HG03565 (cell line): ENCODE measurements around the gene ATP2B2.

ENCODE experiments used
- ATAC-seq: cut with Tn5 transposase; IDR thresholded peaks from one replicate; pipeline ENCODE4 v1.9.1; 2021; ENCODE audit warnings: mild to moderate bottlenecking, moderate library complexity; ENCODE audit not compliant: unreplicated experiment

Gene ATP2B2

DNA sequence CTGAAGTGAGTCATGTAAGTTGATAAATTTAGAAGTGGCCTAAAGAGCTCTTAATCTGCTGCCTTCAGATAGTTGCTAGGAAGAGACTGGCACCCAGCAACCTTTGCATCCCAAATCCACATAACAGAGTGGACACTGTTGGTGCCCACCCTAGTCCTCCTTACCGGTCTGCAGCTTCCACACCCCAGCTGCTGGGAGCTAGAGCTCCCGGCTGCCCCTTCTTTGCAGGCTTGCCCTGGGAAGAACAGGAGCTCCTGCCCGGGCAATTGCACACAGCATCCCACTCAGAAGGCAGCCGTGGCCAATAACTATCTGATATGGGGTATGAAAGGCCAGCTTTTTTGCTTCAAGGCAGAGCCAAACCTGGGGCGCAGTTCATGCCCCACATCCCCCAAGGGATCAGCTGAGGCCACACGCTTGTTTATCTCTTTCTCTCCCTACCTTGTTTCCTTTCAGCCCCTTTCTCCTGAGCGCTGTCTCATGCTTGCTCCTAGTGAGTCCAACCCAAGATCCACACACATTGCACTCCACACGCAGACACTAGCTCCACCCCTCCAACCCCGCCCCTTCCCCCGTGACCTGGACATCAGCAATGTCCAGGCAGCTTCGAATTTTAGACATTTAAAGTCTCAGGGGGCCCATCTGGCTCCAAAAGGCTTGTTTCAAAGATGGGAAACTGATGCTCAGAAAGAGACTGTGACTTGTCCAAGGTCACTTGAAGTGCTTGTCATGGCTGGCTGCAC is 9.1 kb downstream of the ATP2B2 start:
- no peak for ATAC-seq

DNA sequence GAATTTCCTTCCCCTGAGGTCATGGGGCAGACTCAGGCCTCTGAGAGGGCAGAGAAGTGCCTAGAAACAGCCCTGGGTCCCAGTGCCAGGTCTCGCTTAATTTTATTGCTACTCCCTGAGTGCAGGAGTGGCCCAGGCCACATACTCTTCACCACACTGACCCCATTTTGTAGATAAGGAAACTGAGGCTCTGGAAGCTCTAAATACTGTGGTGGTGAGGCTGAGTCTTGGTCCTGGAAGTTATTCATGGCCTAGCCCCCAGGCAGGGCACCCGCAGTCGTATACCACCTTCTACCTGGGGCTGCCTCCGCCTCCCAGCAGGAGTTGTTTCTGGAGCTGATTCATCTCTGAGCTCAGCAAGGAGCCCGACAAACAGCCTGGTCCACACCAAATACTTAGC is 9.8 kb downstream of the ATP2B2 start:
- no peak for ATAC-seq

DNA sequence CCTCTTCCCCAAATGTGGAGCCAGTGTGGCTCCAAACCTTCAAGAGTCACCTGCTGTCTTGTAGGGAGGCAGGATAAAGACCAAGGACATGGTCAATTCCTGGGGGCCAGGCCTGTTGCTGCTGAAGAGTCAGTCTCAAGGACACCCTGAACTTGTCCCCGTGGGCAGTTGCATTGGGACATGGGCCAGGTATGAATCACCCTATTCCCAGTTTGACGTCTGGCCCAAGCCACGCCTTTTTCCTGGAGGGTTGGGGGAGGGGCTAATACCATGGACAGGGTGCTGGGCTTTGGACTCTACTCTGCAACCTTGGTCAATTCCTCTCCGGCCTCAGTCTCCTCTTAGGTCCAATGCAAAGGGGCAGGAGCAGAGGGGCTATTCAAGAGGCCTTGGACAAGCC is 10.4 kb downstream of the ATP2B2 start:
- ATAC-seq, result no peak

DNA sequence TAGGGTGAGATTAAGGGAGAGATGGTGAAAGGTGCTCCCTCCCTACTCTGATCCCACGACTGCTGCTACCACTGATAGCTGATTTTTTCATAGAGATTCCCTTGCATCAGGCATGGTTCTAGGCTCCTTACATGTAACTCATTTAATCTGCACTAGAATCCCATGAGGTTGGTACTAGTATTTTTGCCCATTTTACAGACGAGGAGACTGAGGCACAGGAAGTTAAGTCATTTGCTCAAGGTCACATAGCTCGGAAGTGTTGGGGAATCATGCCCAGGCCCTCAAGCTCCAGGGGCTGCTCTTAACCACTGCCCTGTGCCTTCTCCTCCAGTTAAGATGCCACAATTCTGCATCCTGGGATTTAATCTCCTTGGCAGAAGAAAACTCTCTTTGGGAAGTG is 11.2 kb downstream of the ATP2B2 start:
- no peak for ATAC-seq

DNA sequence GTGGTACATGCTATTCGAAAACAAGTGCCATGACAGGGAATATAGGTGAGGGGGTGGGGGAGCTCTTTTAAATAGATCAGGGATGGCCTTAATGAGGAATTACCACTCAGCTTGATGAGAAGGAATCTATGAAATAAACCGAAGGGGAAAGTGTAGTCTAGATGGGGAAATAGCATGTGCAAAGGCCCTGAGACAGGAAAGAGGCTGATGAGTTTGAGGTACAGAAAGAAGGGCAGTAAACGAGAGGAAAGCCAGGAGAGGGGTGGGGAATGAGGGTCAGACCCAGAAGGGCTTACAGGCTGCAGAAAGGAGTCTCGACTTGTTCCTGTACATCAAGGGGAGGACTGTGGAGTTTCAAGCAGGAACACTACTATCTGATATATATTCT is 12.2 kb downstream of the ATP2B2 start:
- no peak for ATAC-seq

DNA sequence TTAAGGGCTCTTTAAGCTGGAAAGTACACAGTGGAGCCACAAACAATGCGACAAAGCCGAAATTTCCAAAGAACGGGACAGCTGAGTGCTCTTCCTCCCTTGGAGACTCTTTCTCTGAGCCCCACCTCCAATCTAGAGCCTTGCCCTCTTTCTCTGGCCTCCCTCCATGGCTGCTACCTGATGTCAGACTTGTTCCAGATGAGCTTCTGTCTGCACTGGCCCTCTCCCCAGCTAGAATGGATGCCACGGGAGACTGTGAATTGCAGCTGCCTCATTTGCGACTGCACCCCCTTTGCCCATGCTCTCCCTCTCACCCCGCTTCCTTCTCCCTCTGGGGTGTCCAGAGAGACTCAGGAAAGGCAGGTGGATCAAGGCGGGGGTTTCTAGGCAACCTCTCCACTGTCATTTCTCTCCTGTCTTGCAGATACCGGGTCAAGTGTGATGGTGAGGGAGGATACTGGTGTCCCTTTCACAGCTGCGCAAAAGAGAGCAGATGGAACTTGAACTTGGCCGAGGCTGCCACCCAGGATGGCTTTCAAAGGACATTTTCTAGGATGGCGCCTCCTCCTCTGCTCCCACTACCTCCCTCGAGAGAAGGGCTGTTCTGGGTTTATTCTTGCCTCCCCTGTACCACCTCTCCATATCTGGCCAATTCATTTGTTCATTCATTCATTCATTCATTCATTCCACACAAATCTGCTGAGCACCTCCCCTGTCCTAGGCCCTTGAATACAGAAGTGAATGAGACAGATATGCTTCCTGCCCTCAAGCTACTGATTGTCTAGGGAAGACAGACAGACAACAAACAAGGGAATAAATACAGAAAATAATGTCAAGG is 12.8 kb downstream of the ATP2B2 start:
- no peak for ATAC-seq

DNA sequence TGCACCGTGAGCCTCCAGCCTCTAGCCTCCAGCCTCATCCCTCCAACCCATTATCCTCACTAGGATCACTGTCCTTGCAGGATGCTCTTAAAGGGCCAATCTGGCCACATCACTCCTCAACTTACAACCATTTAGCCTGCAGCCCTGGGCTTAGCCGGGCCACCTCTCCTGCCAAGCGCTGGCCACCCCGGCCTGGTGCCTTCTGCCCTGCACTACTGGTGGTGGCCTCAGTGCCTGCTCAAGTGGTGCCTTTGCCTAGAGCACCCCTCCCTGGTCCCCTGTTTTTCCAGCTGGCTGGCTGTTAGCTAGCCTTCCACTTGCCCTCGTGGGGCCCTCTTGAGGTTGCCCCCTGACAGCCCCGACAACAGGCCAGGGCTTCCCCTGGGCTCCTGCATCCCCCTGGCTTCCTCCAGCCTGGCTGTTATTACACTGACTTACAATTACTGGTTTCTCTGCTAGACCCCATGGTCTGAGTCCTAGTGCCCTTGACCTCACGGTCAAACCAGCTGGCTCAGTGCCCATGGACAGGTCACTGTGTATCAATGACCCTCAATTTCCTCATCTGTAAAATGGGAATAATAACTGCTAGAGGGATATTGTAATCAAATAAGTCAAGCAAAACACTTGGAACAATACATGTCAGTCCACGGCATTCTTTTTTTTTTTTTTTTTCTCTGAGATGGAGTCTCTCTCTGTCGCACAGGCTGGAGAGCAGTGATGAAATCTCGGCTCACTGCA is 15.5 kb downstream of the ATP2B2 start:
- ATAC-seq, result no peak

DNA sequence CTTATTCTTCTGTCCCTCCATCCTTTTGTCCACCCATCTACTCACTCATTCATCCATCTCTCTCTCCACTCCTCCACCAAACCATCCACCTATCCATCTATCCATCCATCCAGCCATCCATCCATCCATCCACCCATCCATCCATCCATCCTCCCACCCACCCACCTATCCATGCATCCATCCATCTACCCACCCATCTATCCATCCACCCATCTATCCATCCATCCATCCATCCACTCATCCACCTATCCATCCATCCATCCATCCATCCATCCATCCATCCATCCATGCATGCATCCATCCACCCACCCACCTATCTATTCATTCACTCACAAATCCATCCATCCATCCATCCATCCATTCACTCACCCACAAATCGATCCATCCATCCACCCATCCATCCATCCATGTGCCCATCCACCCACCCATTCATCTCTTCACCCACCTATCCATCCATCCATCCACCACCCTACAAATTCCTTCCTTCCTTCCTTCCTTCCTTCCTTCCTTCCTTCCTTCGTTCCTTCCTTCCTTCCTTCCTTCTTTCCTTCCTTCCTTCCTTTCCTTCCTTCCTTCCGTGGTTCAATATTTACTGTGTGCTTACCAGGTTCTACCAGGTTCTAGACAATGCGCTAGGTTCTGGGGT is 17.3 kb downstream of the ATP2B2 start:
- ATAC-seq, result no peak

DNA sequence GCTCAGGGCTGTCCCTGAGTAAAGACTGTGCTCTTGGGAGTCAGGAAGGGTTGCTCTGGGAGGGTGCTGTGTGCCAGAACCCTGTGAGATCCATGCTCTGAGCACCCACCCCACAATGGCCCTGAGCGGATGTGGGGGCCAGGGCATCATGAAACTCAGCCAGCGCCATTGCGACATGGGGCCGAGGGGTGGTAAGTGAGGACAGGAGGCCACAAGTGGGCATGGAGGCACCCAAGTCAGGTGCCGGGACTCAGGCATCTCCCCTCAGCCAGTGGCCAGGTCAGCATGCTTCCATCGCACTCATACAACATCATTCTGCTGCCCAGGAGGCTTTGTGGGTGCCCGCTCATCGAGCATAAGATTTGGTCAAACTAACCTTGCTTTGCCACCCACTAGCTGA is 19.6 kb downstream of the ATP2B2 start:
- ATAC-seq, result no peak

DNA sequence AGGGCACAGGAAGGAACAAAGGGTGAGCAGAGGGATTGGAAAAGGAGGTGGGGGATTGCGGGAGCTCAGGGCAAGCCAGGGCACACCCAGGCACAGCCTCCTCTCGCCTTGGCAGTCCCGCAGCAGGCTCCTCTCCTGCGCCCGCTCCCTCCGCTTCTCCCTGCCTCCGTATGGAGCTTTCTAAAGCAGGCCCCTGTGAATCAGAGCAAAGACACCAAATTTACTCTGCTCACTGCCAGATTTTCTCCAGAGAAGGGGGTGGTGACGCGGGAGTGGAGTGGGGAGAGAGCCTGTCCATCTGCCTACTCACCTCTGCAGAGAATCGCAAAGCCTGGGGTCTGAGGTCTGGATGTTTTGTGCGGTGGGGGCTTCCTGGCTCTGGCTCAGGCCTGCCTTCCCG is 20.0 kb downstream of the ATP2B2 start:
- ATAC-seq, result no peak

DNA sequence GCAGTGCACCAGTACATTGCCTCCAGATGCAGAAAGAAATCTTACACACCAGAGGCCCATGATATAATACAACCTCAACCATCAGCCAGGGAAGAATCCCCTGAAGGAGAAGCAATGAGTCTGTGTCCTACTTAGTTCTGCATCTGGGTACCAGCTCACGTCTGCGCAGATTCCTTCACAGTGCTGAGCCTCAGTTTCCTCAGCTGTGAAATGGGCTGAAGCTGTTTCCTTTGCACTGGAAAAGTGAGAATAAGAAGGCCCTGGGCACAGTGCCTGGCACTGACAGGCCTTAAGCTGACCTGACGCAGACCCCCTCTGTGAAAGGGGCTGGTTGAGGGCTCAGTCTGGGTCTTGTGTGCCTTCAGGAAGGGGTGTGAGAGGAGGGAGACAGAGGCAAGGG is 20.7 kb downstream of the ATP2B2 start:
- ATAC-seq, result no peak

DNA sequence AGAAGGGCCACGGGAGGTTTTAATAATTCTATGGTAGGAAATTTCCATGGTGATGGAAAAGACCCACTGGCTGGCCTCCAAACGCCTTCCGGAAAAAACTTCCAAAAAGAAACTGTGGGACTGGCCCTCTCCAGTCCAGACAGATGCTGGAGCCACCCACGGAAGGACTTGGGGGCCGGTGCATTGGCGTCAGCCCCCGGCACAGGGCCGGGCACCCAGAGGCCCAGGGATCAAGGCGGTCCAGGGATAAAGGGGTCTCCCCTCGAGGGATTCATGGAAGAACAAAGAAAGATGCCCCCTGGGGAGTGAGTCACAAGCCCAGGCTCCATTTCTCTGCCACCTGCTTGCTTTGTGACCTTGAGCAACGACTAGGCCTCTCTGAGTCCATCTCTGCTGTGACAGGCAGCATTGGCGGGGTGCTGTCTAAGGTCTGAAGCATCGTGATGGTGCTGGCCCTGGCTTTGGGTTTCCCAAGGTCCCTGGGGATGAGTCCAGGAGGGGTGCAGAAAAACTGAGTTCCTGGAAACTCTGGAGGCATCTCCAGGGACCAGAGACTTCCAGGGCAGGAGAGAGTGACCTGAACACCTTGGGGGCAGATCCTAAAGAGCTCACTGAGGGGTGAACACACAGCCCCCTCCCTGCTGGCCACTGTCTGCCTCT is 21.6 kb downstream of the ATP2B2 start:
- no peak for ATAC-seq

DNA sequence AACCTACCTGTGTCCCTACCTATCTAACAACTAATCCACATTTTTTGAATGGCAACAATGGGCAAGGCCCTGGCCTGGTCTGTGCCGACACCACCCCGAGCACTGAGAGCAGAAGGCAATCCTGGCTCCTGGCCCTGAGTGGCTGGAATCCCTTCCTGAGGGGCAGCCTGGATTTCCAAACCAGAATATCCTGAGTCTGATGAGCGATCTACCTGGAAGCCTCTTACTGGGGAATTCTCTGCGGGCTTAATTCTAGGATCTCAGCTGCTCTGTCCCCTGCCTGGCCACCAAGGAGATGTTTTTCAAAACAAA is 22.1 kb downstream of the ATP2B2 start:
- no peak for ATAC-seq

DNA sequence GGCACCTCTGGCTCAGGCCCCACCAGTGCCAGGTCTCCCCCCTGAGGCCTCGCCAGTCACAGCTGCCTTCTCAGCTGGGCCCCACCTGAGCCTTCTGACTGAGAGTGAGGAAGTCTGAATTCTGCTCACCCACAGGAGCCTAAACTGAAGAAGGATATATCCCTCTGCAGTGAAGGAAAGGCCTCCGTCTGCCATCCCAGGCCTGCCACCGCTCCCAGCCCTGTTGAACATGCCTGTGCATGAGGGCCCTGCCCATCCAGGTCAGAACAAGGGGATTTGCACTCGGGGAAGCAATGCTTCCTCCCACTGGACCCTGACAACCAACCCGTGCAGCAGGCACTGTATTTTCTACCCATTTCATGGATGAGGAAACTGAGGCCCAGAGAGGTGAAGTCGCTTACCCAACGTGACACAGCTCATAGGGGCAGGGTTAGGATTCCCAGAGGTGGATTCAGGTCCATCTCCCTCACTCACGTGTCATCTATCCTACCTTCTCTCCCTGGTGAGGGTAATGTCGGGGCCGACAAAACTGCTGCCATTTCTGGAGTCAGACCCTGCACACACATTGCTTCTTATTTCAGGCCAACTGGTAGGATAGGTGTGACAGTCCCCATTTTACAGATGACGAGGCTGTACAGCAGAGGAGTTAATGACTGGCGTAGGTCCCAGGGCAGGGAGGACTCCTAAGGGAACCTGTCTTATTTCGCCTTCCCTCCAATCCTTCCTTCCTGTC is 22.6 kb downstream of the ATP2B2 start:
- no peak for ATAC-seq

DNA sequence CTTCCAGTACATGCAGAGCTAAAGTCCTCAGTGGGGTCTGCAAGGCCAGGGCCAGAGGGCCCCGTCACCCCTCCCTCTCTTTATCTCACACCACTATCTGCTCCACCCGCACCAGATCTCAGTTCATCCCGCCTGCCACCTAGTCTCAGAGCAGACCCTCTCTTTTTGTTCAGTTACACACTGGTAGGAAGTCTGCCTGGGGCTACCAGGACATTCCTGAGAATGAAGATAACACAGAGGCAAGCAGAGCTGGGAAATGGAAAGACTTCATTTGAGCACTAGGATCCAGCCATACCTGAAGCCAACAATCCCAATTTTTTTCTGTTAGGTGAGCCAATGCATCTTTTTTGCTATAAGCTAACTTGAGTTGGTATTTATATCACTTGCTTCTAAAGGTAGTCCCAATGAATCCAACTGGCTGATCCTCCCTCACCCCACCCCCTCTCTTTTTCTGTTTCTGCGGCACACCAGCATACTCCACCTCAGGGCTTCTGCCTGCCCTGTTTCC is 24.5 kb downstream of the ATP2B2 start:
- no peak for ATAC-seq

DNA sequence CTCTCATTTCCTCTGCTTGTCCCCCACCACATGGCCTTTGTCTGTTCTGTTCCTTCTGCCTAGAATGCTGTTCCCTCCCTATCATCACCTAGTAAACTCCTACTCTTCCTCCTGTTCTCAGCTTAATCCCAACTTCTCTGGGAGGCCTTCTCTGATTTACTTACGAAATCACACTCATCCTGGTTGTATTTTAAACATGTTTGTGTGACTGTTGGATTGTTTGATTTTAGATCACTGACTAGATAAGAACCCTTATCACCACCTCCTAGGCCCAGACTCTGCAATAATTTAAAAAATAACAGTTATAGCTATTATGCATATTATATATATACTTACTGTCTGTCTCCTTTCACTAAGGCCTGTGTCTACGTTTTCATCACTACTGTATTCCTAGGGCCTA is 26.1 kb downstream of the ATP2B2 start:
- no peak for ATAC-seq

DNA sequence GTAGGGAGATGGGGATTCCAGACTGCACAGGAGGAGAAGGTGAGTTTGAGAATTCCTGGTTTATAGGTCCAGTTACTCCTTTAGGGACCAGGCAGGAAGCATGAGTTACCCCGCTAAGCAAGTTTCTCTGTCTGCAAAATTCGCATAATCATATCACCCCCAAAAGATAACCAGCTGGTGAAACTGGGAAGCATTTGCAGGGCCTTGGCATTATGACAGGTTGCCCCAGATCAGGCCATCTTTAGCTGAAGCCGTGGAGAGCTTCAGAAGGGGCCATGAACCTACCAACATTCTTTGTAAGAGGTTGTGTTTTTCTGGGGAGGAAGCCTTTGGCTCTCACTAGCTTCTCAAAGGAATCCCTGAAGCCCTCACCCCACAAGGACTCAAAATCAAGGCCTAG is 29.4 kb downstream of the ATP2B2 start:
- no peak for ATAC-seq

DNA sequence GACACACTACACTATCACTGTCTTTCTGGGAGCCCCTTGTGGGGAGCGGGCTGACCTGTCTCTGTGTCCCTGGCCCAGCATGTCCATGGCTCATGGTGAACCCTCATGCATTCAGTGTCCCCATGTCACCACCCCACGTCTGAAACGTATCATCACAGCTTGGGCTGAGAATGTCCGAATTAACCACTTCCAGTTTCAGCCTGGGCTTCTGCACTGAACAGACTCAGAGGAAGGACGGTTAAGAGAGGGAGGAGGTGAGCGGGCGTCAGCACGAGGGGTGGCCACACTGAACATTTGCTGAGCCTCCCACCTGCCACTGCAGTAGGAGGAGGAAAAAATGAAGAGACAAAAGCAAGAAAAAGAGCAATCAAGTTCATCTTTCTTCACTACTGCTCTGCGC is 30.5 kb downstream of the ATP2B2 start:
- ATAC-seq, result peak; percentile 51

DNA sequence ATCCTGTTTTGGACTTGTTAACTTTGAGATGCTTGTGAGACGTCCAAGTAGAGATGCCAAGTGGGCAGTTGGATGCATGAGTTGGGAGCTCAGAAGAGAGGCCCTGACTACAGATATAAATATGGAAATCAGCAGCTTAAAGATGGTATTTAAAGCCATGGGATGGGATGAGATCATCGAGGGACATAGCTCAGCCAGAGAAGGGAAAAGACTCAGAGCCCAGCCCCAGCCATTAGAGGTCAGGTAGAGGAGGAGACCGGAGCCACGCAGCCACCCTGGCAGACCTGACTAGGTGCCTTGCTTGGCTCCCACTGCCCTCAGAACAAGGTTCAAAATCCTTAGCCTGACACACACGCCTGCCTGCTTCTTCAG is 31.1 kb downstream of the ATP2B2 start:
- ATAC-seq, result no peak

DNA sequence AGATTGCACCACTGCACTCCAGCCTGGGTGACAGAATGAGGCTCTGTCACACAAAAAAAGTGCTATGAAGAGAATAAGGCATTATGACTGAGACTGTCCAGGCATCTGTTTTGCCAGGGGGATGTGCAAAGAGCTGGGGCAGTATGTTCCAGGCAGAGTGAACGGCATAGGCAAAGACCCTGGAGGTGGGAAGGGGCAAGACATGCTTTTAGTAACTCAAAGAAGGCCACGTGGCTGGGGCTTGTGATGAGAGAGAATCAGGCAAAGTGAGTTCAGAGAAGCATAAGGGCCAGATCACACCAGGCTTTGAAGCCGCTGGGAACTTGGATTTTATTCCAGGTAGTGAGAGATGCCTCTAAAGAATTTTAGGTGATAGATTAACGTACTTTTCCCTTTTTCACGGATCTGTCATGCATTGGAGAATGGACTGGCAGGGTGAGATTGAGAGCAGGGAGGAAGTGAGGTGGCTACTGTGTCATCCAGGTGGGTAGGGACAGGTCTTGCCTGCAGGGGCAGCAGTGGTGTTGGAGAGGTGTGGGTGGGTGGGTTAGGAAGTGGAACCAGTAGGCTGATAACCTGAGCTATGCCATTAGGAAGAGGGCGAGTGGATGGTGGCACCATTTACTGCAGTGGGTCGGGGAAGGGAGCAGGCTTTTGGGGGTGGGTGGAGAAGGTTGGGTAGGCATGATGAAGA is 31.7 kb downstream of the ATP2B2 start:
- ATAC-seq, result no peak
